Glomerular endothelial cell (primary cell): ENCODE results near the gene MALT1. TPM values are rescaled to one million over a fixed set of nuclear protein-coding genes. Genes with fewer than 3 reads are reported as not detected.
A peak's percentile ranks its signal among the peaks of the same experiment; 100 is the strongest.

Experiments used
- DNase-seq: peaks from one replicate; pipeline ENCODE4 v3.0.0-alpha.2; 2011; ENCODE audit warnings: low read depth, low spot score; ENCODE audit errors: extremely low read depth
- total RNA-seq: library from RNA; depleted of rRNA; stranded (reverse); fragments of >200 nt; gene quantifications from 2 replicates; pipeline ENCODE4 v1.2.3, GENCODE V29; 2015

The MALT1 gene
- total RNA-seq, 1 donor from 2014 or later = 9.2 TPM

- DNase-seq = no peak
These were observed 17.3 kb upstream of the MALT1 start for GRCh38 chr18:58653814-58654509.

- no peak for DNase-seq
These were observed 16.2 kb upstream of the MALT1 start for GRCh38 chr18:58654896-58655614.

- DNase-seq = no peak
These were observed 14.2 kb upstream of the MALT1 start for GRCh38 chr18:58657081-58657480.

DNA sequence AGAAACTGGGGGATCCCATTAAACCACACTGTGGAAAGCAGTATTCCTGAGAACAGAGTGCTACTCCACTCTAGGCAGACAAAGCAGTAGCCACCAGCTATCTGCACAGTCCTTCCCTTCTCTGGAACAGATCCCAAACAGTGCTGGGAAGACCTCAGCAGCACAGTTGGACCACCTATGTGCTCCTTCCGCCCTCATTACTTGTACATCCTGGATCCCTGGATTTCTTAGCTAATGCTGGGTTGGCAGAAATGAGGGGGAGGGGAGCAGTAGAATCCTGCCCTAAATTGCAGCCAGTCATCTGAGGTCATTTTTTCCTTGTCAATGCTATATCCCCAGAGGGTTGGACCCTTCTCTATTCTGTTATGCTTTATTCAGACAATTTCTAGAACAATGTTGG is 13.8 kb upstream of the MALT1 start:
- DNase-seq = no peak

- DNase-seq = no peak
These were observed 11.6 kb upstream of the MALT1 start for GRCh38 chr18:58659691-58660090.

DNA sequence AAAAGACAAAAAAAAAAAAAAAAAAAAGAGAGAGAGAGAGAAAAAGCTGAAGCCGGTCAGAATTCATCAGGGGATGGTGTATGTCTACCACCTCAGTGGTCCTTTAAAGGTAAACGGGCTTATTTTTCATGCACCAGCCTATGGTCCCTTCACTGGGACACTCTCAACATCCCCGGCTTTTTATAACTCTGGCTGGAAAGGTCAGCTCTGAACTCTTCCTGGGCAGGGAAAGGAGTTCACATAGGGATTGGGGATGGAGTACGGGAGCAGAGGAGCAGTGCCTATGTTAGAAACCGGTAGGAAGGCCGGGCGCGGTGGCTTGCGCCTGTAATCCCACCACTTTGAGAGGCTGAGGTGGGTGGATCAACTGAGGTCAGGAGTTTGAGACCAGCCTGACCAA is 10.3 kb upstream of the MALT1 start:
- DNase-seq = no peak

- no peak for DNase-seq
These were observed 9.8 kb upstream of the MALT1 start for GRCh38 chr18:58661423-58661822.

DNA sequence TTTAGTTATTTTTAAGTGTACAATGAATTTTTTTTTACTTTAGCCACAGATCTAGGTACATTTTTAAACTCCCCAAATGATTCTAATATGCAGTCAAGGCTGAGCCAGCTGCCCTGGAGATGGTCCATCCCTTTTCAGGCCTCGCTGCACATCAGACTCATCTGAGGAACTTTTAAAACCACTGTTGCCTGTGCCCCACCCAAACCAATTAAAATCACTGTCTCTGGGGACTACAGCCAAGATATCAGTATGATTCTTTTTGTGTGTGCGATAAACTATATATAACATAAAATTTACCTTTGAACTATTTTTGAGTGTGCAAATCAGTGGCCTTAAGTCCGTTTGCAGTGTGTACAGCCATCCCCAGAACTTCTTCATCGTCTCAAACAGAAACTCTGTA is 9.1 kb upstream of the MALT1 start:
- DNase-seq = no peak

GRCh38 chr18:58666176-58666575 is 5.1 kb upstream of the MALT1 start:
- DNase-seq = no peak

DNA sequence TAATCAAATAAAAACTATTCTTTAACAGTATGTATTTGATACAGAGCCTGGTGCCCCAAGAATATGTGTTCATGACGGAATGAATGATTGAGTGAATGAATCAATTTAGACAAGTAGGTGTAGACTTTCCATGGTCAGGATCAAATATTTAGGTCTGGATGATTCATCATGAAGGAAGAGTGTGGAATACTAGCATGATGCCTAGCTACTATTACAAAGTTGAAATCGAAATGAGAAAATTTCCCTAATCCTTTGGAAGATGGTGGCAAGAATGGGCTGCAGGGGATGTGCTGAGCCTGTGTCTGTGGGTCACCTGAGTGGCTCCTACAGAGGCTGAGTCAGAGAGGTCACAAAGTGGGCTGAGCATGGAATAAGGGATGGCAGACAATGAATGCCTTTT is 3.1 kb upstream of the MALT1 start:
- no peak for DNase-seq

GRCh38 chr18:58668897-58669296 is 2.4 kb upstream of the MALT1 start:
- DNase-seq = no peak

GRCh38 chr18:58669731-58670378 is 1.4 kb upstream of the MALT1 start:
- no peak for DNase-seq

DNA sequence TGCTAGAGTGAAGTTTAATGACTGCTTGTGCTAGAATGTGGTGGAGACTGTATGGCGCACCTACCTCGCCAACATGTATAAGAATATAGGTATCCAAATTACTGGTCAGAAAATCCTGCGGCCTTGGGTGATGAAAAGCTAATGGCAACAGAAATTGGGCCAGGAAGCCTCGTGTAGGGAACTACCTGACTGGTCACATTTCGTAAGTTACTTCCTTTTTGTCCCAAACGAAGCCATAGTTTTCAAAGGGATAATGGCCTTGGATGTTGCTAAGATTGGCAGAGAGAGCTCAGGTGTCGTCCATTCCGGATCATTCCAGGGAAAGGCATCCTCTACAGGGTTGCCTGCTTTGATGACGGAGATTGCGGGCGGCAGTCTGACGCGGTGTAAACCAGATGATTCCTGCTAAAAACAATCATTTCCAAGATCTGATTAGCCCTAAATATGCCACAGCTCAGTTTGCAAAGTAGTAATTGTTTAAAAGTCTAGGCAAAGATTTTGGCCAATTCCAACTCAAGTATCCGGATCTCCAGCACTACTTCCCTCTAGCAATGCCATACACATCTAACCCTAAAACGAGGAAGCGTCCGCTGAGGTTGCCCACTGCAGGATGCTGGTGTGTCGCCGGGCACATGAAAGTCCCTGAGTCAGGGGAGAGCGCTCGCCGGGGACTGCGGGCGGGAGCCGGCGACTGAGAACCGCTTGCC is 708 bp upstream of the MALT1 start:
- no peak for DNase-seq

DNA sequence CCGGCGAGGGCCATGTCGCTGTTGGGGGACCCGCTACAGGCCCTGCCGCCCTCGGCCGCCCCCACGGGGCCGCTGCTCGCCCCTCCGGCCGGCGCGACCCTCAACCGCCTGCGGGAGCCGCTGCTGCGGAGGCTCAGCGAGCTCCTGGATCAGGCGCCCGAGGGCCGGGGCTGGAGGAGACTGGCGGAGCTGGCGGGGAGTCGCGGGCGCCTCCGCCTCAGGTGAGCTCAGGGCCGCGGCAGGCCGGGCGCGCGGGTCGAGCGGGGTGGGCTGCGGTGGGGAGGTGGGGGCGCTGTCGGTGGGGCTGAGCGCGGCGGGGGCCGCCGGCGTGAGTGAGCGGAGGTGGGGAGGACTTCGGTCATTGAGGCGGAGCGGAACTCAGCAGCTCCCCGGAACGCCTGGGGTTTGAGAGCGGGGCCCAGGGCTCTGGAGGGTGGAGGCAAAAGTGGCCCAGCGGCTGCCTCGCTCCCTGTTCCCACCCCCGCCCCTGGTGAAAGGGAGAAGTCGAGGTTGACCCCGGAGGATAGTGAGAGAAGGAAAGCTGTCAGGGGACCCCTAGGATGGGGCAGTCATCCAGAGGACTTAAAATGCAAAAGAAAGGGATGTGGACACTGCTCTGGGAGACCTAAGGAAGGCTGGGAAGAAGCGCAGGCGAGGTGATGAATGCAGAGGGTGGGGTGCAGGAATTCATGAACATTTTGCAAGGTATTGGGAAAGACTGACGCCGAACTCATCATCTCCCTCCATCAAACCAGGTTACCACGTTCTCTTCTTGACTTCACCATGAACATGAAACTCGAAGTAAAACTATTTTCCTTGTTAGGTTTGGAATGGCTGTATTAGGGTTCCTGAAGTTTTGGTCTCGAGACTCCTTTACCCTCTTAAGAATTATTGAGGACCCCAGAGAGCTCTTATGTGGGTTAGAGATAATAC is 633 bp downstream of the MALT1 start:
- DNase-seq = no peak

GRCh38 chr18:58674159-58674558 is 2.9 kb downstream of the MALT1 start:
- no peak for DNase-seq

- DNase-seq = no peak
These were observed 3.7 kb downstream of the MALT1 start for GRCh38 chr18:58674863-58675472.

DNA sequence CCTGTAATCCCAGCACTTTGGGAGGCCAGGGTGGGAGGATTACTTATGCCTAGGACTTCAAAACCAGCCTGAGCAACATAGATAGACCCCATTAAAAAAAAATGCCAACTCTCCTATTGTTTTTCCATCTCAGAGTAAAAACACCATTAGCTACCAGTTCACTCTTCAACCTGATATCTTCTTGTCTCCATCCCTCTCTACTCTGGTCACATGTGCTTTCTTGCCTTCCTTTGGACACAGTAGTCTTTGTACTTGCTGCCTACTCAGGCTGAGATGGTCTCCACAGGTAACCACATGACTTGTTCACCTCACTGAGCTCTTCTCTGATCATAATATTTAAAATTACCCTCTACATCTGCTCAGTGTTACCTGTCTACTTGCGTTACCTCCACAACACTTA is 5.0 kb downstream of the MALT1 start:
- DNase-seq = no peak

DNA sequence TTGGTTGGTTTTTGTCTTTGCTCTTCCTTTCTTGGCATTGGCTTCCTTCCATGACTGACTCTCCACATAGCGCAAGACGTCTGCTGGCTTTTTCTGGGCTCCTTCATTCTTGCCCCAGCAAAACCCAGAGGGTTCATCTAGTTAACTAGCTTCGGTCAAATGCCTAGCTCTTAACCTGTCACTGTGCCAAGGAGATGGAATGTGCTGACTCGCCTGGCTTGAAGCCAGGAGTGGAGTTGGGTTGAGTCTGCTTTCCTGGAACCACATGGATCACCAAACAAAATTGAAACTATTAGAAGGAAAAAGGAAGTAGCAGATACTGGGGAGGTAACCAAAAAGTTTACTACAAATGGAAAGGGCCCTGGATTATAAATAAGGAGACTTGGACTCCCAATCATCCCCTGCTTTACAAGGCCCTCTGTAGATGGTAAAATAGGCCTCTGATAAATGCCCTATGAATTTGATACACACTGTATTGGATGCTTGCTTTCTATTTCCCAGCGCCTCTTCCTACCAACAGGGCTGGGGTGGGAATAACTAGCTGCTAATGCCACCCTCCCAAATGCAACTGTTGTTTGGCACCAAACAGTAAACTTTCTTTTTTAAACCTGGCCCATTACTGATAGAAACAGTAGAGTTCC is 11.3 kb downstream of the MALT1 start:
- peak; percentile 54 for DNase-seq

DNA sequence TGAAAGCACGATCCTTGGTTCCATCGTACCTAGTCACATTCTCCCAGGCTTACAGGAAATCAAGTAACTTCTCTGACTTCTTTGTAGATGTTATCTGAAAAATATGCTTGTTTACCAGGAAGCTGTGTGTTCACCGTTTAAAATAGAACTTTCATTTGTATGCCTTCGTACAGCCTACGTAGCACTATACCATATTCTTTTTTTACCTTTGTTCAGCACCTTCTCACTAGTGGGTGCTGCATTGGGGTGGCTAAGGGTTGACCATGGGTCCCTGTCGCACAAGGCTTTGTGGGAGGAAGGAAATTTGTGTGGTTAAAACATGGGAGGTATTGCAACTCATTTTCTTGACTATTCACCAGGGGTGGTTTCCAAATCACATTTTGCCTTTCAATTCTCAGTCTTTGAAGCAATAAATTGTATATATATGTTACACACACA is 16.6 kb downstream of the MALT1 start:
- DNase-seq = no peak
